ENCODE data around the gene AFMID.

AFMID gene

DNA sequence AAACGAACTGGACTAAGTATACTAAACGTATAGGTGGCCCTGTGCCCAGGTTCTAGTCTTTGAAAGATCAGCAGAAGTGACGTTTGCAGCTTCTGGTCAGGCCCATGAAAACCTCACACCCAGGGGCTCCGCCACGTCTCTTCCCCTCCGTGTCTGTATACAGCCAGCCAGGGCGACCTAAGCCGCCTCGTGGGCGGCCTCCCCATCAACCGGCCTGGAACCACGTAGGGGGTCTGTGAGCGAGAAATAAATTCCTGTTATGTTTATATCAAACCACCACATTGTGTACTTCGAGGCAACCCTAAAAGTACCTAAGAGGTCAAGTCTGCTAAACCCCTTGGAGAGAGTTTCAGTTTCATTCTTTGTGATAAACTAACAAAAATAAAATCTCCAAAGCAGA lies 7.1 kb upstream of the AFMID start:
- DNase-seq = no peak

DNA sequence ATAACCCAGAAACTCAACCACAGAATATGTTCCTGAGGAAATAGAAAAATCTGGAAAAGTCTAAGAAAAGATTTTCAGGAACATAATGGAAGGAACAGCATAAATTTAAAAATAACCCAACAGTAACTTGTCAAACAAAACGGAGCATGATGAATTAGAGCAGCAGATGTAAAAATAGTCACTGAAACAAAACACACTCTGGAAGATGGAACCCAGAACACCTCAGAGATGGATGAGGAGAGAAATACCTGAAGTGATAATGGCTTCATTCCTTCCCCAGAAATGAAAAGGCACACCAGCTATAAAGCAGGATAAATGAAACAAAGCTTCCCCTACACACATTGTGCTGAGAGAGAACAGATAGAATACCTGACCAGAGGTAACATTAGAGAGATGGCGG lies 6.7 kb upstream of the AFMID start:
- no peak for DNase-seq

- DNase-seq = no peak
These were observed 4.7 kb upstream of the AFMID start for GRCh38 chr17:78182504-78182903.

- DNase-seq = no peak
These were observed 3.2 kb upstream of the AFMID start for GRCh38 chr17:78183916-78184315.

DNA sequence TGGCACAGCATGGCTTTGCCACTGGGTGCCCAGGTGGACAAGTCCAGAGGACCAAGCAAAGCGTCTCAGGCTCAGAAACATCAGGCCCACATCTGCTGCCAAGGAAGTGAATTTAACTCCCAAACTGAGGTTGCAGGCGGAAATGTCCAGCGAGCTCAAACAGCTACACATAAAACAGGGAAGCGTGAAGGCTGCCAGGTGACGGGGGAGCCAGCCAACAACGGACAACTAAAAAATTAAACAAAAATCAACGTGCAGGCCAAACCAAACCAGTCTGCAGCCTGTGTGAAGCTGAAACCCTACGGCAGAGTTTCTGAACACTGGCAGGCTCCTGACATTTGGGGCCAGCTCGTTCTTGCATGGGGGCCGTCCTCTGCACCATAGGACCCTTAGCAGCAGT lies 2.8 kb upstream of the AFMID start:
- no peak for DNase-seq

- no peak for DNase-seq
These were observed 2.3 kb upstream of the AFMID start for GRCh38 chr17:78184868-78185267.

GRCh38 chr17:78185981-78186691 lies 1.0 kb upstream of the AFMID start:
- peak; percentile 62 to 68 for DNase-seq

- no peak for DNase-seq
These were observed 9.6 kb downstream of the AFMID start for GRCh38 chr17:78196716-78197115.

- no peak for DNase-seq
These were observed 10.1 kb downstream of the AFMID start for GRCh38 chr17:78197147-78197832.

- no peak for DNase-seq
These were observed 13.3 kb downstream of the AFMID start for GRCh38 chr17:78200451-78200850.

DNA sequence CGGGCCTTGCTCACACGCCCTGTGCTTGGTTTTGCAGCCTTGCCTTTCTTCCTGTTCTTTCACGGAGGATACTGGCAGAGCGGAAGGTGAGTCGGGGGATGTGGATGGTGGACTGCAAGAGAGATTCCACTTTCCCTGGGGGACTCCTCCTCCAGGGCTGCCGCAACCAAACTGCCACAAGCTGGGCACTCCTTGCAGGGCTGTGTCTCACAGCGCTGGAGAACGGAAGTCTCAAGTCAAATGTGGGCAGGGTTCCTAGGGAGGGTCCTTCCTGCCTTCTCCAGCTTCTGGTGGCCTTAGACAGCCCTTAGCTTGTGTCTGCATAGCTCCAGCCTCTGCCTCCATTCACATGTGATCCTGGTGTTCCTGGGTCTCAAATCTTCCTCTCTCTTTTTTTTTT lies 15.5 kb downstream of the AFMID start:
- no peak for DNase-seq

- DNase-seq = no peak
These were observed 17.4 kb downstream of the AFMID start for GRCh38 chr17:78204387-78205123.

DNA sequence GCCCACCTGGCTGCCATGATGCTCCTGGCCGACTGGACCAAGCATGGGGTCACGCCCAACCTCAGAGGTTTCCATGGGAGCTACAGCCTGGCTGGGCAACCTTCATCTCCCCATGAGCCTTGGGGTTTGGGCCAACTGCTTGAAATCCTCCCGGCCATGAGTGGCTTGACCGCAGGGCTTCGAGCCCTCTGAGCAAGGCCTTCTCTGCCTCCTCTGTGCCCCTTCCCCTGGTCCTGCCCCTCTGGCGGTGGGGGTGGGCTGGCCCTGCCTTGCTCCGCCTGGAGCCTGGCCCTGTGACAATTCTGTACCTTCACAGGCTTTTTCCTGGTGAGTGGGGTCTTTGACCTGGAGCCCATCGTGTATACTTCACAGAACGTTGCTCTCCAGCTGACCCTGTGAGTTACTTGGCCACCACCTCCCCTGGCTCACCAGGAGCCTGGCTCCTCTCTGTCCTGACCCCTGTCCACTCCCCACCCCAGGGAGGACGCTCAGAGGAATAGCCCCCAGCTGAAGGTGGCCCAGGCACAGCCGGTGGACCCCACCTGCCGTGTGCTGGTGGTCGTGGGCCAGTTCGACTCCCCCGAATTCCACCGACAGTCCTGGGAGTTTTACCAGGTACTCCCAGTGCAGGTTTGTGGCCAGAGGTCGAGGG lies 18.1 kb downstream of the AFMID start:
- no peak for DNase-seq

GRCh38 chr17:78206298-78206697 lies 19.1 kb downstream of the AFMID start:
- DNase-seq = no peak

DNA sequence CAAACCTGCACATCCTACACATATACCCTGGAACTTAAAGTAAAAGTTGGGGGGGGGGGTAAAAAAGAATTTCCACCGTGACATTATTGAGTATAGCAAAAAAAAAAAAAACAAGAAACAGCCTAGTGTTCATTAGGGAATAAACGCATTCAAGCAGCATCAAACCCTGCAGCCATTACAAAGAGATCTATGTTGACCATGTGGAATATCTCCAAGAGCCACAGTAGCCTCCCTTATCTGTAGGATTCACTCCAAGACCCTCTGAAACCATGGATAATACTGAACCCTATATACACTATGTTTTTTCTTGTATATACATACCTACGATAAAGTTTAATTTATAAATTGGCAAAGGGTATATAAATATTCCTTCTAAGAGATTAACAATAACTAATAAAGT lies 21.3 kb downstream of the AFMID start:
- no peak for DNase-seq

GRCh38 chr17:78210111-78210510 lies 22.9 kb downstream of the AFMID start:
- DNase-seq = no peak

- no peak for DNase-seq
These were observed 23.9 kb downstream of the AFMID start for GRCh38 chr17:78211032-78211431.

GRCh38 chr17:78214016-78214705 lies 27.0 kb downstream of the AFMID start, which contains the start of gene BIRC5:
TSS of gene BIRC5 (plus strand) at chr17:78214253. CDS start at chr17:78214317, 64 bp downstream.
- peak; percentile 91 to 92 for DNase-seq

DNA sequence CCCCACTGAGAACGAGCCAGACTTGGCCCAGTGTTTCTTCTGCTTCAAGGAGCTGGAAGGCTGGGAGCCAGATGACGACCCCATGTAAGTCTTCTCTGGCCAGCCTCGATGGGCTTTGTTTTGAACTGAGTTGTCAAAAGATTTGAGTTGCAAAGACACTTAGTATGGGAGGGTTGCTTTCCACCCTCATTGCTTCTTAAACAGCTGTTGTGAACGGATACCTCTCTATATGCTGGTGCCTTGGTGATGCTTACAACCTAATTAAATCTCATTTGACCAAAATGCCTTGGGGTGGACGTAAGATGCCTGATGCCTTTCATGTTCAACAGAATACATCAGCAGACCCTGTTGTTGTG lies 27.5 kb downstream of the AFMID start:
- peak in 1 of 2 experiments; percentile 11 for DNase-seq

DNA sequence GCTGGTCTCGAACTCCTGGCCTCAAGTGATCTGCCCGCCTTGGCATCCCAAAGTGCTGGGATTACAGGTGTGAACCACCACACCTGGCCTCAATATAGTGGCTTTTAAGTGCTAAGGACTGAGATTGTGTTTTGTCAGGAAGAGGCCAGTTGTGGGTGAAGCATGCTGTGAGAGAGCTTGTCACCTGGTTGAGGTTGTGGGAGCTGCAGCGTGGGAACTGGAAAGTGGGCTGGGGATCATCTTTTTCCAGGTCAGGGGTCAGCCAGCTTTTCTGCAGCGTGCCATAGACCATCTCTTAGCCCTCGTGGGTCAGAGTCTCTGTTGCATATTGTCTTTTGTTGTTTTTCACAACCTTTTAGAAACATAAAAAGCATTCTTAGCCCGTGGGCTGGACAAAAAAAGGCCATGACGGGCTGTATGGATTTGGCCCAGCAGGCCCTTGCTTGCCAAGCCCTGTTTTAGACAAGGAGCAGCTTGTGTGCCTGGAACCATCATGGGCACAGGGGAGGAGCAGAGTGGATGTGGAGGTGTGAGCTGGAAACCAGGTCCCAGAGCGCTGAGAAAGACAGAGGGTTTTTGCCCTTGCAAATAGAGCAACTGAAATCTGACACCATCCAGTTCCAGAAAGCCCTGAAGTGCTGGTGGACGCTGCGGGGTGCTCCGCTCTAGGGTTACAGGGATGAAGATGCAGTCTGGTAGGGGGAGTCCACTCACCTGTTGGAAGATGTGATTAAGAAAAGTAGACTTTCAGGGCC lies 32.4 kb downstream of the AFMID start:
- DNase-seq = no peak

DNA sequence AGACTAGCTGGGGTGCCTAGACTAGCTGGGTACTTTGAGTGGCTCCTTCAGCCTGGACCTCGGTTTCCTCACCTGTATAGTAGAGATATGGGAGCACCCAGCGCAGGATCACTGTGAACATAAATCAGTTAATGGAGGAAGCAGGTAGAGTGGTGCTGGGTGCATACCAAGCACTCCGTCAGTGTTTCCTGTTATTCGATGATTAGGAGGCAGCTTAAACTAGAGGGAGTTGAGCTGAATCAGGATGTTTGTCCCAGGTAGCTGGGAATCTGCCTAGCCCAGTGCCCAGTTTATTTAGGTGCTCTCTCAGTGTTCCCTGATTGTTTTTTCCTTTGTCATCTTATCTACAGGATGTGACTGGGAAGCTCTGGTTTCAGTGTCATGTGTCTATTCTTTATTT lies 35.9 kb downstream of the AFMID start:
- no peak for DNase-seq

- DNase-seq = no peak
These were observed 36.6 kb downstream of the AFMID start for GRCh38 chr17:78223765-78224164.

Measured in AML-193 (cell line).